HG03520 (cell line): ENCODE results near the gene TDG.

Experiments used
- ATAC-seq: cut with Tn5 transposase; IDR thresholded peaks from one replicate; pipeline ENCODE4 v1.9.1; 2021; ENCODE audit warnings: mild to moderate bottlenecking, moderate library complexity; ENCODE audit not compliant: unreplicated experiment

TDG gene

GRCh38 chr12:103965590-103966504 lies at the start of gene TDG:
TDG (plus strand) TSS chr12:103965872; CDS start chr12:103966038, 166 bp downstream.
- ATAC-seq: peak; percentile 90

DNA sequence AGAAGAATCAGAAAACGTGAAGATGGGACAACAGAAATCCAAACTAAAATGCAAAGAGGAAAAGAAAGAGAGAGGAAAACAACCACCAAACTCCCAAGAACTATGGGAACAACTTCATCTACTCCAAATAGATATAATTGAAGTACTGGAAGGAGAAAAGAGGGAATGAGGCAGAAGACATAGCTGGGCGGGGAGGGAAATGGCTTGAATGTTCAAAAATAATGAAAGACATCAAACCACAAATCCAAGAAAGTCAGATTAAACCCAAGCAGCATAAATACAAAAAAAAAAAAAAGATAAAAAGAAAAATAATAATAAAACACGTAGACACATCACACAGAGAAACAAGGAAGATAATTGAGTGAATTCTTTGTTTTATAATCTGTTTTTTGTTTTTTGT lies 47.8 kb upstream of the TDG start:
- ATAC-seq: no peak

GRCh38 chr12:103924761-103925641 lies 40.7 kb upstream of the TDG start:
- peak; percentile 35 for ATAC-seq

- ATAC-seq: no peak
Observed at GRCh38 chr12:103928682-103929045, 37.0 kb upstream of the TDG start.

DNA sequence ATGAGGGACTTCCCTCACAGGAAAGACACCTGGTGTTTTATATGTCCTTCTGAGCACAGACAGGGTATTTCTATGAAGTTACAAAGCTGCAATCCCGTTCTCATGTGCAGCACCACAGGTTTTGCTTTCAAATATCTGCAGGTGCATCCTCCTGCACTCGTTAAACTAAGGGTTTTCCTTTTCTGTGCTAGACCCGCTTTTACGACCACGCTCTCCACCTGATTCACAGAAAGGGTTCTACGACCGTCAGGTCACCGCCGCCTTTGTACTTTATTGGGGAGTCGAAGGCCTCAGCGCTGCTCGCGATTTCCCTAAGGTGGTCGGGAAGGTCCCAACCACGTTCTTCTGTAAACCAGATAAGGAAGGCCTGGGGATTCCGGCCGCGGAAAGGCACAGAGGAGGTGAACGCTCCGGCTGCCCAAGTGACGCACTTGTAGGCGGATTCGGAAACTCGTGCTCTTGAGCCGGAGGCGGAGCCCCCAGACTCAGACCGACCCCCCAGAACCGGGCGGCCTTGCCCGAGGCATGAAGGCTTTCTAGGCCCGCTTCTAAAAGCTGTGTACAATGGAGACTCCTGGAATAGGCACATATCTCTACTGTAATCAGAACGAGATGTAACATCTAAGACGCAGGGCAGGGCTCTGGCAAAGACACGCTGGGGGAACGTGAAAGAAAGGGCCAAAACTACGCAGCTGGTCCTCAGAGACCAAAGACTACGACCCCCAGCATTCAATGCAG lies 36.5 kb upstream of the TDG start:
- peak; percentile 21 for ATAC-seq

GRCh38 chr12:103929784-103930033 lies 36.0 kb upstream of the TDG start:
- ATAC-seq: no peak

- peak; percentile 60 for ATAC-seq
Observed at GRCh38 chr12:103930034-103930786, 35.5 kb upstream of the TDG start, which contains the start of gene HSP90B1. HSP90B1 (plus strand) TSS chr12:103930410; CDS start chr12:103930516, 106 bp downstream.

DNA sequence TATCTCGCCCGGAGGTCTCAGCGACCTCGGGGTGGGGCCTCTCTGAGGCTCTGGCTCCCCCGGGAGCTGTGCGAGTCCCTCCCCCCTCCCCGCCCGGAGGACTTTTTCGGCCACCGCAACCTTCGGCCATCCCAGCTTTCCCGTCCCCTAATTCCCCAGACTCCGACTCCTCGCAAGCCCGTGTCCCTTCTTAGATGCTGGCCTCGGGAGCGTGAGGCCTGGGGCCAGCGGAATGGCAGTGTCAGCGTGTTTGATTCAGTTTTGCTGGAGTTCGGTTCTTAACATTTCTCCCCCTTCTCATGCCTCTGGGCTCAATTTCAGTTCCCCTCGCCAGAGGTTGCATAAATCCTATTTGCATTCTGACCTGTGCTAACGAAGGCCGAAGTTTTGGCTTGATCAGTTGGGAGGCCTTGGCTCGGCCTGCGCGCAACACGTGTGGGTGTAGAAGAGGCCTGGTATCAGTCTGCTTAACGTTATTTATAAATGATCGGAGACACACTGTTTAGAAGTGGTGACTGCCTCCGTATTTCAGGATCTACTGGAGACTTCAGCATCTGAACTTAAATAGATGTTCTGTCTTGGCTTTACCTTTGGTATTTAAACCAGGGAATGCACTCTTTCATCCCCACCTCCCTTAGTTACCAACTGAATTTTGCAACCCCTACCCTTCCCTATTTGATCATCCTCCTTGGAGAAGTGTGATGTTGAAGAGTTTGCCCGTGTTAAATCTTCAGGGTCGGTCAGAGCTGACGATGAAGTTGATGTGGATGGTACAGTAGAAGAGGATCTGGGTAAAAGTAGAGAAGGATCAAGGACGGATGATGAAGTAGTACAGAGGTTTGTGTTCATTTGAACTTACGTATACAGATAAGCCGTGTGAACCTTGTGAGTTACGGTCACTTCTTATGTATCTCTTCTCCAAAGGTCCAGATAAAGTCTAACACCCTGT lies 34.6 kb upstream of the TDG start:
- no peak for ATAC-seq

- no peak for ATAC-seq
Observed at GRCh38 chr12:103933237-103933636, 32.4 kb upstream of the TDG start.

GRCh38 chr12:103936679-103937078 lies 29.0 kb upstream of the TDG start:
- ATAC-seq: no peak

GRCh38 chr12:103944964-103945363 lies 20.7 kb upstream of the TDG start:
- ATAC-seq: no peak

GRCh38 chr12:103947871-103948555 lies 17.7 kb upstream of the TDG start:
- ATAC-seq: no peak

DNA sequence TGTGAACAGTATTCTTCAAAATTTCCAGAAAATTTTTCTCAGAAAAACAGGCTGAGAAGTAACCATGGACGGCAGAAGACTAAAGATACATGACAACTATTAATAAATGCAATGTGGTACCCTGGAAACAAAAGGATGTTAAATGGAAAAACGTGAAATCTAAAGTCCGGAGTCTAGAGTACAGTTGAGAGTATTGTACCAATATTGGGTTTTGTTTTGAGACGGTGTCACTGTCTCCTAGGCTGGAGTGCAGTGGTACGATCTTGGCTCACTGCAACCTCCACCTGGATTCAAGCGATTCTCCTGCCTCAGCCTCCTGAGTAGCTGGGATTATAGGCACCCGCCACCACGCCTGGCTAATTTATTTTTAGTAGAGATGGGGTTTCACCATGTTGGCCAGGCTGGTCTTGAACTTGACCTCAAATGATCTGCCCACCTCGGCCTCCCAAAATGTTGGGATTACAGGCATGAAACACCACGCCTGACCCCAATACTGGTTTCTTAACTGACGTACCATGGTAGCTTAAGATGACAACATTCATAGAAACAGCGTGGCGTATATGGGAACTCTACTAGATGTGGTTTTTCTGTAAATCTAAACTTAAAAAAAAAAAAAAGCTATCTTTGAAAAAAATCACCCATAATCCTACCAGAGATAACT lies 16.8 kb upstream of the TDG start:
- ATAC-seq: no peak

- ATAC-seq: no peak
Observed at GRCh38 chr12:103952497-103952896, 13.2 kb upstream of the TDG start.

DNA sequence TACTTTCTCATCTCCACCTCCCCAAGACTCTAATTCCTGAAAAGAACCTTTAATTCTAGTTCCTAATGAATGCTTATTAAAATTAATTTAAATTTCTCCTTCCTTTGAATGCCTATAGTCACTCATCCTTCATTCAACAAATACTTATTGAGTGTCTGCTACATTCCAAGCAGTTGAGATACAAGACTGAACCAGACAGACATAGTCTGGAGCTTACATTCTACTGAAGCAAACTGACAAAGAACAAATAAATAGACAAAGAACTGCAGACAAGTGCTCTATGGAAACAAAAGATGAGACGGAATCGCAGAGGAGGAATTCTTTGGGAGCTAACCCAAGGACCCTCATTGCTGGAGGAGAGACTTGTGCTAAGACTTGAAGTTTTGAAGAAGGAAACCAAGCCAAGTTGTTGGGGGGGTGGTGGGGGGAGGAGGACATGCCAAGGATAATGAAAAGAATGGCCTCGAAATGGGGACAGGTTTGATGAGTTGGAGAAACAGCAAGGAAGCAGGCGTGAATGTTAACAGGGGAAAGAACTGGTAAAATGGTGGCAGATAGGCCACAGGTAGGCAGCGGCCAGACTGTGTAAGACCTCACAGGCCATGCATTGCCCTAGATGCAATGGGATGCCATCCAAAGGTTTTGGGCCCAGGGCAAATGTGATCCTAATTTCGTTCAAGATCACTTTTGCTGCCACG lies 9.7 kb upstream of the TDG start:
- no peak for ATAC-seq

GRCh38 chr12:103956509-103957027 lies 9.1 kb upstream of the TDG start:
- ATAC-seq: peak; percentile 14

GRCh38 chr12:103957865-103958388 lies 7.7 kb upstream of the TDG start:
- ATAC-seq: no peak
